Panc1 (cell line): ENCODE results near the gene C19orf47. TPM values are rescaled to one million over a fixed set of nuclear protein-coding genes. Genes with fewer than 3 reads are reported as not detected.

ENCODE experiments used
- ATAC-seq: fragments of 200-7000 bp; cut with Tn5 transposase; 2 replicates; pipeline ENCODE4 v1.9.1; 2020; ENCODE audit warnings: mild to moderate bottlenecking, moderate library complexity
- Bru-seq: library from RNA; stranded (reverse); fragments of 400-500 nt; gene quantifications from one replicate; lab custom pipeline; 2021; lab: Mats Ljungman, UMichigan
- BruChase-seq, 2 experiments: library from RNA; stranded (reverse); fragments of 400-500 nt; gene quantifications; one replicate each; lab custom pipeline; 2021; lab: Mats Ljungman, UMichigan
- BruUV-seq: library from RNA; stranded (reverse); fragments of 400-500 nt; replicated peaks from 2 replicates; lab custom pipeline; 2021; lab: Mats Ljungman, UMichigan
- CTCF ChIA-PET: fragments of 300-600 bp; sonication (Branson Sonifier 250); formaldehyde crosslinking; loops from one replicate; lab custom pipeline; 2022; ENCODE audit warnings: antibody characterized with exemption; lab: Charles Lee
- POLR2A ChIA-PET: fragments of 300-600 bp; sonication (Branson Sonifier 250); formaldehyde crosslinking; loops from one replicate; lab custom pipeline; 2022; ENCODE audit warnings: antibody characterized with exemption; lab: Charles Lee
- DNase-seq: peaks from one replicate; pipeline ENCODE4 v3.0.0-alpha.2; 2010; ENCODE audit warnings: low read depth, low spot score
- H3K27ac ChIP-seq: 2 replicates; pipeline ENCODE4 v1.5.1; 2011; ENCODE audit warnings: mild to moderate bottlenecking, low read length, inconsistent platforms
- H3K27me3 ChIP-seq: fragments of 200-500 bp; sonication (Bioruptor generic); 2 replicates; pipeline ENCODE4 v1.6.0; 2014; ENCODE audit warnings: low read length, inconsistent platforms; ENCODE audit not compliant: control insufficient read depth, insufficient read depth
- H3K36me3 ChIP-seq: fragments of 200-500 bp; sonication (Bioruptor generic); 2 replicates; pipeline ENCODE4 v1.5.1; 2014; ENCODE audit warnings: inconsistent platforms, mild to moderate bottlenecking, low read length, moderate library complexity; ENCODE audit not compliant: control insufficient read depth, insufficient read depth
- H3K4me1 ChIP-seq: 2 replicates; pipeline ENCODE4 v1.5.1; 2011; ENCODE audit warnings: inconsistent platforms, mild to moderate bottlenecking, low read length, moderate library complexity; ENCODE audit not compliant: control insufficient read depth, insufficient read depth
- H3K4me3 ChIP-seq, 2 experiments: 2 replicates each; pipeline ENCODE4 v1.5.1; 2011 to 2012; ENCODE audit warnings: low read depth in 2 of 2, low read length in 2 of 2, mild to moderate bottlenecking in 2 of 2, inconsistent platforms in 1 of 2, moderate library complexity in 1 of 2
- H3K9me3 ChIP-seq: fragments of 200-500 bp; sonication (Bioruptor generic); 2 replicates; pipeline ENCODE4 v1.5.1; 2014; ENCODE audit warnings: low read depth, mild to moderate bottlenecking, inconsistent platforms, low read length, moderate library complexity; ENCODE audit not compliant: control insufficient read depth, insufficient read depth
- CTCF ChIP-seq: fragments of 450-650 bp; IDR thresholded peaks from 2 replicates; pipeline ENCODE4 v1.5.1; 2017; ENCODE audit warnings: mild to moderate bottlenecking
- POLR2AphosphoS5 ChIP-seq: IDR thresholded peaks from 2 replicates; pipeline ENCODE4 v1.6.1; 2012; ENCODE audit warnings: mild to moderate bottlenecking, low read depth, low read length, moderate library complexity
- REST ChIP-seq, 2 experiments: IDR thresholded peaks; 2 replicates each; pipeline ENCODE4 v1.6.1; 2011 to 2012; ENCODE audit warnings: low read depth in 2 of 2, control low read depth in 1 of 2, low read length in 1 of 2, mild to moderate bottlenecking in 1 of 2, moderate library complexity in 1 of 2; ENCODE audit not compliant: insufficient read depth in 1 of 2
- SIN3A ChIP-seq: IDR thresholded peaks from 2 replicates; pipeline ENCODE4 v1.6.1; 2012; ENCODE audit warnings: low read depth, mild to moderate bottlenecking, low read length, moderate library complexity, borderline replicate concordance; ENCODE audit not compliant: insufficient read depth
- TCF7L2 ChIP-seq: IDR thresholded peaks from 2 replicates; pipeline ENCODE4 v1.6.1; 2011; ENCODE audit warnings: mild to moderate bottlenecking, low read depth, low read length, inconsistent platforms
- in situ Hi-C: cut with HindIII; loops from 2 replicates; pipeline ENCODE4 v1.10.0; 2016; ENCODE audit warnings: low sequenced_read_pairs, low pct_unique_long_range_greater_than_20kb
- intact Hi-C: fragments of 100-400 bp; cut with micrococcal nuclease; formaldehyde crosslinking; loops from one replicate; pipeline ENCODE4 v1.10.0; 2022; ENCODE audit not compliant: unreplicated experiment
- long read RNA-seq: library from polyadenylated mRNA; unstranded; transcript quantifications from one replicate; pipeline ENCODE4 v2.0.0, GENCODE V29; 2021; ENCODE audit not compliant: unreplicated experiment
- polyA plus RNA-seq: library from polyadenylated mRNA; unstranded; fragments of >200 nt; gene quantifications from one replicate; pipeline ENCODE4 v1.2.1, GENCODE V29; 2012; ENCODE audit warnings: missing spikeins; ENCODE audit not compliant: insufficient read length
- total RNA-seq: library from RNA; stranded (reverse); gene quantifications from one replicate; pipeline ENCODE4 v1.2.1, GENCODE V29; 2021; ENCODE audit not compliant: unreplicated experiment

C19orf47 gene, protein sequence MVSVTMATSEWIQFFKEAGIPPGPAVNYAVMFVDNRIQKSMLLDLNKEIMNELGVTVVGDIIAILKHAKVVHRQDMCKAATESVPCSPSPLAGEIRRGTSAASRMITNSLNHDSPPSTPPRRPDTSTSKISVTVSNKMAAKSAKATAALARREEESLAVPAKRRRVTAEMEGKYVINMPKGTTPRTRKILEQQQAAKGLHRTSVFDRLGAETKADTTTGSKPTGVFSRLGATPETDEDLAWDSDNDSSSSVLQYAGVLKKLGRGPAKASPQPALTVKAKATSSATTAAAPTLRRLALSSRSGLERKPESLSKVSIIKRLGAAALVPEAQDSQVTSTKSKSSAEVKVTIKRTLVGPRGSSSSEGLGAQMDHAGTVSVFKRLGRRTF
- total RNA-seq (29.0 TPM), Bru-seq, nascent RNA (percentile 61 among the genes with signal in this experiment), BruChase-seq, experiment 1, labeled RNA remaining after a 2-hour chase (percentile 66 among the genes with signal in this experiment), BruChase-seq, experiment 2, labeled RNA remaining after a 6-hour chase (percentile 67 among the genes with signal in this experiment)
- polyA plus RNA-seq, result 36.8 TPM
- long read RNA-seq, partial matches to known transcripts, result 4 of 24 reads
- long read RNA-seq, other reads (novel, unspliced or antisense), result 18 of 24 reads

DNA sequence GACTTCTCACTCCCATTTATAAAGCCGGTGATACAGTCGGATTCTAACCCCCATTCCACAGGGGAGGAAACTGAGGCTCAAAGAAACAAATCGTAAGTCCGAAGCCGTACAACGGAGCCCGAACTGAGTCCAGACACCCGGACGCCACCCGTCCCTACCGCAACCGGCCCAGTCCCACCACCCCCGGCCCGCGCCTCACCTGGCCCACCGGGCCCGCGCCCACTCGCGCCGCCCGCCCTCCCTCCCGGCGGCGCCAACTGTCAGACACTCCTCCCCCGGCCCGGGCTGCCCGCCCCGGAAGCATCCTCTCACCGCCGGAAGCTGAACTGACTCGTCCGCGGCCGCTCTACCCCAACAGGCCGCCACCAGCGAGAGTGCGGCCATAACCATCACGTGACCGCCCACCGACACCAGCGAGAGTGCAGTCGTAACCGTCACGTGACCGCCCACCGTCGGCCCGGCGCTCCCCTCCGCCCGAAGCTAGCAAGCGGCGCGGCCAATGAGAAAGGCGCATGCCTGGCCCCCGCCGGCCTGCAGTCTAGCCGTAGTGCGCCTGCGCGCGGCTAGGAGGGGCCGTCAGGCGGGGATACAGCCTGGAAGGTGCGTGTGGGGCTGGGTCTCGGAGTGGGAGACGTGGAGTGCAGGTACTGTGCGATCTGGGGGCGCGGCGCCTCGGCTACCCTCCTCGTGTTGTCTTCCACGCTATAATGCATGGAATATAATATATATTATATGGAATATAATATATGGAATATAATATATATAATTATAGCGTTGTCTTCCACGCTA, at the start of gene C19orf47, which contains the start of gene PLD3:
Gene C19orf47, minus strand, starts transcription at position 273 of the 789 bp plus-strand sequence. CDS start 6,540 bp downstream, outside the sequence.
Gene PLD3, plus strand, starts transcription at position 571 of the 789 bp plus-strand sequence. CDS start 17,789 bp downstream, outside the sequence.
- CTCF ChIA-PET, result interaction anchor here (0.7 kb wide), 1 partner anchor 23 kb away, joined by 7 read pairs; no protein-coding TSS in a partner anchor
- in situ Hi-C loops (loop anchor here (10.0 to 25.0 kb wide), 2 partner anchors 424 to 1686 kb away; no protein-coding TSS in a partner anchor), intact Hi-C loops (no loop called here)
- Histone ChIP-seq H3K4me1 (peaks cover 3% of the 10 kb centered on the region; the same call in 1 of the 2 replicates), H3K4me3 (peak within 1 kb of the TSS; percentile 80 to 98), H3K27ac (peak within 1 kb of the TSS; percentile 85), H3K27me3 (no peaks in the 10 kb centered on the region), H3K9me3 (no peaks in the 10 kb centered on the region), H3K36me3 (no peaks in the 10 kb centered on the region; the same call in 1 of the 2 replicates)
- ATAC-seq, result peak; percentile 99
- TF ChIP-seq REST (IDR thresholded peaks at IDR 0.05; ENCODE audit: insufficient read depth in 1 of 2, low read depth in 2 of 2, low read length in 1 of 2), result no peak
- no peak for TF ChIP-seq TCF7L2
- no peak for TF ChIP-seq POLR2AphosphoS5
- no peak for TF ChIP-seq SIN3A
- no peak for TF ChIP-seq CTCF
- peak; percentile 78 for DNase-seq
- POLR2A ChIA-PET, result interaction anchor here (0.6 to 0.7 kb wide), 3 partner anchors 16 to 108 kb away, joined by 6 to 11 read pairs (median 8); no protein-coding TSS in a partner anchor
- BruUV-seq, result no TSS peak

DNA sequence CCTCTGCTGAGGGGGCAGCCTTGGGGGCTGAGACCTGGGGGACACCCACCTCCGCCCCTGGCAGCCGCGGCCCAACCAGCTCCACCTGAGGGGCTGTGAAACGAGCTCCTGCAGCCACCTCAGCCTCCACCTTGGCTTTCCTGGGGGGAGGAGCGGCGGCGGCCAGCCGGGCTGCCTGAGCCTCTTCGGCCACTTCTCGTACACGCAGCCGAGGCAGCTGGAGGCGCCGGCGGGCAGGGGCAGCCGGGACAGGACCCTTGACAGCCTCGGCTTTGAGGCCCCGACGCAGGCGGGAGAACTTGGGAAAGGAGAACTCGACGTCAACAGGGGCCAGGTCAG, 49.3 kb upstream of the C19orf47 start:
- intact Hi-C loops, result no loop called here
- Histone ChIP-seq H3K27ac (no peak overlapping the region), H3K9me3 (no peaks in the 10 kb centered on the region), H3K4me3 (no peak overlapping the region), H3K36me3 (no peaks in the 10 kb centered on the region), H3K27me3 (no peaks in the 10 kb centered on the region), H3K4me1 (no peaks in the 10 kb centered on the region)
- no peak for DNase-seq
- no peak for ATAC-seq
- in situ Hi-C loops, result no loop called here
- ChIA-PET CTCF (no interaction called here), POLR2A (no interaction called here)
- TF ChIP-seq CTCF (no peak), REST (IDR thresholded peaks at IDR 0.05; ENCODE audit: insufficient read depth in 1 of 2, low read depth in 2 of 2, low read length in 1 of 2) (no peak), TCF7L2 (no peak), SIN3A (no peak), POLR2AphosphoS5 (no peak)
- BruUV-seq, result no TSS peak
